ENCODE results near the gene MACC1. TPM values are rescaled to one million over a fixed set of nuclear protein-coding genes. Genes with fewer than 3 reads are reported as not detected.
A peak's percentile ranks its signal among the peaks of the same experiment; 100 is the strongest.

MACC1 gene
- total and polyA plus RNA-seq, 10 of the 15 experiments (the other 5 are each of a cell fraction or from before 2014, with no cell fraction given) = 6.0 to 61.1 (median 12.7) TPM

DNA sequence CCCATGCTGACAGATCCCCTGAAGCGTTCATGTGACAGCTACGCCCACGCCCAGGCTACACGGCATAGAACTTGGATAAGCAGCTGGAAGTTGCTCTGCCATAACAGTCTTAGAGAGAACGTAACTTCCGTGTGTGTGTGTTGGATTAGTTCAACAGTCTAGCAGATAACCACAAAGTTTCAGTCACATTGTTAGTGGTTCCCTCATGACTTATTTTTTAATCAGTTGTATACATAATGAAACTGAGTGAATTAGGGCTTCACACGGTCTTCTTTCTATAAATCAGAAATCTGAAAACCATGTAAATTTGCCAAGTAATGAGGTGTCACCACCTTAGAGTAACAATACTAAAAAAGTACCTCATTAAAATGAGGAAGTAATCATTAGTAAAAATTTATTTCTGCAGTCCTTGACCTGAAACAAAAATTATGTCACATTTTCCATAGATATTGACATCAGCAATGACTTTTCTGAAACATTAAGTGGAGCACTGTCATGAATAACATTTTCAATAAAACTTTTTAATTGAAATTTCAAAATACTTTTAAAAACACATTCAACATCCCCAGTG lies 21.7 kb upstream of the MACC1 start (continued):
- TF ChIP-seq EZH2 (IDR thresholded peaks at IDR 0.05; ENCODE audit: borderline replicate concordance, control insufficient read depth, low read depth, low read length) = no peak

- H3K9ac ChIP-seq (ENCODE audit: control insufficient read depth, insufficient read depth, low read length) = peak overlapping the region; percentile 49; the same call in 1 of the 2 replicates
- peak overlapping the region; percentile 64 for H3K4me2 ChIP-seq (ENCODE audit: control insufficient read depth, insufficient read depth)
- TF ChIP-seq POLR2AphosphoS5 (IDR thresholded peaks at IDR 0.05; ENCODE audit: low read length) = no peak
- TF ChIP-seq MXI1 (IDR thresholded peaks at IDR 0.05; ENCODE audit: low read depth, low read length) = 0 out of 2 replicates have a peak, but pooled peaks have one; percentile 34
- TF ChIP-seq POLR2A (IDR thresholded peaks at IDR 0.05; ENCODE audit: low read depth, low read length) = no peak
- TF ChIP-seq RAD21 (IDR thresholded peaks at IDR 0.05; ENCODE audit: insufficient read depth, low read depth, low read length) = no peak
- TF ChIP-seq STAT3 (IDR thresholded peaks at IDR 0.05; ENCODE audit: low read depth, low read length) = 0 out of 2 replicates have a peak, but pooled peaks have one; percentile 21
- 0 out of 2 replicates have a peak, but pooled peaks have one; percentile 64 for TF ChIP-seq POLR2AphosphoS2 (IDR thresholded peaks at IDR 0.05; ENCODE audit: low read depth, low read length)
- TF ChIP-seq TBL1XR1 (IDR thresholded peaks at IDR 0.05; ENCODE audit: low read depth, low read length) = 0 out of 2 replicates have a peak, but pooled peaks have one; percentile 22
- no peak for TF ChIP-seq SP1 (IDR thresholded peaks at IDR 0.05; ENCODE audit: low read depth, low read length)
- TF ChIP-seq CHD4 (IDR thresholded peaks at IDR 0.05) = no peak
- no peak for TF ChIP-seq NFYB (IDR thresholded peaks at IDR 0.05; ENCODE audit: insufficient read depth, low read depth, low read length)
- TF ChIP-seq, protein P1, sequence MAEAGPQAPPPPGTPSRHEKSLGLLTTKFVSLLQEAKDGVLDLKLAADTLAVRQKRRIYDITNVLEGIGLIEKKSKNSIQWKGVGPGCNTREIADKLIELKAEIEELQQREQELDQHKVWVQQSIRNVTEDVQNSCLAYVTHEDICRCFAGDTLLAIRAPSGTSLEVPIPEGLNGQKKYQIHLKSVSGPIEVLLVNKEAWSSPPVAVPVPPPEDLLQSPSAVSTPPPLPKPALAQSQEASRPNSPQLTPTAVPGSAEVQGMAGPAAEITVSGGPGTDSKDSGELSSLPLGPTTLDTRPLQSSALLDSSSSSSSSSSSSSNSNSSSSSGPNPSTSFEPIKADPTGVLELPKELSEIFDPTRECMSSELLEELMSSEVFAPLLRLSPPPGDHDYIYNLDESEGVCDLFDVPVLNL (IDR thresholded peaks at IDR 0.05; ENCODE audit: low read depth, low read length) = no peak
- TF ChIP-seq, protein P2, sequence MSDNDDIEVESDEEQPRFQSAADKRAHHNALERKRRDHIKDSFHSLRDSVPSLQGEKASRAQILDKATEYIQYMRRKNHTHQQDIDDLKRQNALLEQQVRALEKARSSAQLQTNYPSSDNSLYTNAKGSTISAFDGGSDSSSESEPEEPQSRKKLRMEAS (IDR thresholded peaks at IDR 0.05; ENCODE audit: low read depth, low read length) = peak; percentile 11; the same call in 1 of the 2 replicates
- 0 out of 2 replicates have a peak, but pooled peaks have one; percentile 44 for TF ChIP-seq WRNIP1 (IDR thresholded peaks at IDR 0.05; ENCODE audit: borderline replicate concordance, low read depth, low read length)
- 0 out of 2 replicates have a peak, but pooled peaks have one; percentile 43 for TF ChIP-seq CHD1 (IDR thresholded peaks at IDR 0.05; ENCODE audit: low read depth, low read length)
- TF ChIP-seq ZNF384 (IDR thresholded peaks at IDR 0.05; ENCODE audit: borderline replicate concordance, low read depth, low read length) = 0 out of 2 replicates have a peak, but pooled peaks have one; percentile 8
- TF ChIP-seq, protein P3, sequence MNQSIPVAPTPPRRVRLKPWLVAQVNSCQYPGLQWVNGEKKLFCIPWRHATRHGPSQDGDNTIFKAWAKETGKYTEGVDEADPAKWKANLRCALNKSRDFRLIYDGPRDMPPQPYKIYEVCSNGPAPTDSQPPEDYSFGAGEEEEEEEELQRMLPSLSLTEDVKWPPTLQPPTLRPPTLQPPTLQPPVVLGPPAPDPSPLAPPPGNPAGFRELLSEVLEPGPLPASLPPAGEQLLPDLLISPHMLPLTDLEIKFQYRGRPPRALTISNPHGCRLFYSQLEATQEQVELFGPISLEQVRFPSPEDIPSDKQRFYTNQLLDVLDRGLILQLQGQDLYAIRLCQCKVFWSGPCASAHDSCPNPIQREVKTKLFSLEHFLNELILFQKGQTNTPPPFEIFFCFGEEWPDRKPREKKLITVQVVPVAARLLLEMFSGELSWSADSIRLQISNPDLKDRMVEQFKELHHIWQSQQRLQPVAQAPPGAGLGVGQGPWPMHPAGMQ (IDR thresholded peaks at IDR 0.05; ENCODE audit: borderline replicate concordance) = no peak
These were observed 21.1 kb upstream of the MACC1 start for GRCh38 chr7:20238194-20238753.

More at GRCh38 chr7:20238194-20238753, 21.1 kb upstream of the MACC1 start:
- WGBS (ENCODE audit: insufficient coverage, insufficient replicate concordance, low lambda C conversion rate, missing lambda C conversion rate) = 33% methylated on average over 7 of the region's 7 CpGs
- Histone ChIP-seq H3K9me3 (replicated peaks; ENCODE audit: control insufficient read depth, insufficient read depth, low read length) (no peaks in the 10 kb centered on the region), H3K27ac (ENCODE audit: control insufficient read depth, insufficient read depth) (peak overlapping the region; percentile 75), H3K4me3 (peak overlapping the region; percentile 35; the same call in 1 of the 2 replicates), H3K36me3 (ENCODE audit: control insufficient read depth in 2 of 2, insufficient read depth in 2 of 2, low read length in 1 of 2) (no peaks in the 10 kb centered on the region), H4K20me1 (ENCODE audit: control insufficient read depth, insufficient read depth) (no peaks in the 10 kb centered on the region), H2AFZ (ENCODE audit: control insufficient read depth, low read depth, low read length) (no peak overlapping the region; the same call in 1 of the 2 replicates), H3K27me3 (replicated peaks in 1 of 2; ENCODE audit: control insufficient read depth in 2 of 2, insufficient read depth in 2 of 2, low read length in 1 of 2) (no peaks in the 10 kb centered on the region), H3K79me2 (ENCODE audit: control insufficient read depth, insufficient read depth, low read length) (no peaks in the 10 kb centered on the region), H3K4me1 (ENCODE audit: control insufficient read depth, insufficient read depth, low read length) (peaks cover 55% of the 10 kb centered on the region)
- POLR2A ChIA-PET = interaction anchor here (0.6 to 10.2 kb wide), 12 partner anchors 14 to 1594 kb away, joined by 3 to 151 read pairs (median 5); partner anchors contain the start of genes ITGB8 and MACC1
- DNase-seq (ENCODE audit: low read depth, low spot score) (no peak), ATAC-seq (peak; percentile 13), FAIRE-seq (peak; percentile 74)
- RAD21 ChIA-PET (ENCODE audit: unreplicated experiment) = interaction anchor here (0.6 to 11.5 kb wide), 22 partner anchors 19 to 175 kb away, joined by 3 to 230 read pairs (median 6); partner anchors contain the start of gene MACC1
- in situ Hi-C loops (cut with MboI) (loop anchor here (25.0 kb wide), 2 partner anchors 1124 to 1699 kb away; partner anchors contain the start of gene CDCA7L), intact Hi-C loops (cut with micrococcal nuclease; ENCODE audit: unreplicated experiment) (loop anchor here (1.0 to 2.0 kb wide), 4 partner anchors 18 to 61 kb away; no protein-coding TSS in a partner anchor)
- CTCF ChIA-PET = interaction anchor here (0.5 to 12.5 kb wide), 8 partner anchors 18 to 91 kb away, joined by 3 to 159 read pairs (median 4); partner anchors contain the start of gene MACC1
- BruUV-seq (replicated peaks) = TSS peak; percentile 89
- SMC1A ChIA-PET (ENCODE audit: uncharacterized antibody, unreplicated experiment) = interaction anchor here (0.6 to 16.4 kb wide), 17 partner anchors 10 to 92 kb away, joined by 3 to 474 read pairs (median 9); partner anchors contain the start of genes ITGB8 and MACC1

Data from GM12878 (cell line).